OCI-LY7 (cell line): ENCODE results near the gene G6PC1. TPM values are rescaled to one million over a fixed set of nuclear protein-coding genes. Genes with fewer than 3 reads are reported as not detected.

Experiments used
- BruUV-seq: library from RNA; stranded (reverse); fragments of 400-500 nt; replicated peaks from 2 replicates; lab custom pipeline; 2021; lab: Mats Ljungman, UMichigan
- CTCF ChIA-PET: fragments of 300-600 bp; sonication (Branson Sonifier 250); formaldehyde crosslinking; loops from one replicate; lab custom pipeline; 2022; ENCODE audit warnings: antibody characterized with exemption; ENCODE audit not compliant: unreplicated experiment; lab: Charles Lee
- POLR2A ChIA-PET: fragments of 300-600 bp; sonication (Branson Sonifier 250); formaldehyde crosslinking; loops from one replicate; lab custom pipeline; 2022; ENCODE audit warnings: antibody characterized with exemption; lab: Charles Lee
- DNase-seq: peaks from one replicate; pipeline ENCODE4 v3.0.0-alpha.2; 2015; ENCODE audit warnings: low spot score
- H2AFZ ChIP-seq: fragments of 200-600 bp; sonication (generic), shearing (Covaris generic); 2 replicates; pipeline ENCODE4 v1.6.1; 2014; ENCODE audit warnings: mild to moderate bottlenecking, antibody characterized with exemption, low read length, moderate library complexity
- H3K27ac ChIP-seq: fragments of 200-600 bp; sonication (generic); 2 replicates; pipeline ENCODE4 v1.5.1; 2014; ENCODE audit warnings: mixed run types, low read depth, mild to moderate bottlenecking, moderate library complexity, low read length, inconsistent platforms; ENCODE audit not compliant: poor library complexity, severe bottlenecking
- H3K36me3 ChIP-seq: fragments of 200-600 bp; sonication (generic); 2 replicates; pipeline ENCODE4 v1.6.1; 2014; ENCODE audit warnings: mild to moderate bottlenecking, antibody characterized with exemption, low read length, moderate library complexity, mixed read lengths; ENCODE audit not compliant: insufficient read depth
- H3K4me1 ChIP-seq: fragments of 200-600 bp; sonication (generic); 2 replicates; pipeline ENCODE4 v1.5.1; 2014; ENCODE audit warnings: mild to moderate bottlenecking, low read length; ENCODE audit not compliant: insufficient read depth, poor library complexity, severe bottlenecking
- H3K4me2 ChIP-seq: fragments of 200-600 bp; sonication (generic); 2 replicates; pipeline ENCODE4 v1.6.1; 2014; ENCODE audit warnings: mild to moderate bottlenecking, low read length
- H3K4me3 ChIP-seq: fragments of 200-600 bp; sonication (generic); 2 replicates; pipeline ENCODE4 v1.5.1; 2014; ENCODE audit warnings: mild to moderate bottlenecking, low read depth, low read length; ENCODE audit not compliant: poor library complexity, severe bottlenecking
- H3K79me2 ChIP-seq: fragments of 200-600 bp; sonication (generic); 2 replicates; pipeline ENCODE4 v1.6.1; 2016; ENCODE audit warnings: low read depth, mild to moderate bottlenecking, low read length, moderate library complexity, mixed read lengths; ENCODE audit not compliant: insufficient read depth
- H3K9me2 ChIP-seq: fragments of 200-600 bp; sonication (generic); 2 replicates; pipeline ENCODE4 v1.6.1; 2016; ENCODE audit warnings: mild to moderate bottlenecking, low read length, mixed read lengths; ENCODE audit not compliant: insufficient read depth
- H3K9me3 ChIP-seq: fragments of 200-600 bp; sonication (generic); 2 replicates; pipeline ENCODE4 v1.6.1; 2014; ENCODE audit warnings: mild to moderate bottlenecking, mixed run types, low read length, mixed read lengths
- H4K20me1 ChIP-seq: fragments of 200-600 bp; sonication (generic); 2 replicates; pipeline ENCODE4 v1.6.1; 2014; ENCODE audit warnings: mild to moderate bottlenecking, antibody characterized with exemption, low read length, moderate library complexity, mixed read lengths; ENCODE audit not compliant: insufficient read depth
- CTCF ChIP-seq: fragments of 200-600 bp; sonication (generic); conservative IDR thresholded peaks from 2 replicates; pipeline ENCODE4 v1.5.1; 2014; ENCODE audit warnings: mild to moderate bottlenecking, antibody characterized with exemption, low read length, moderate library complexity, mixed read lengths
- EZH2phosphoT487 ChIP-seq: fragments of 200-600 bp; sonication (generic); IDR thresholded peaks from 2 replicates; pipeline ENCODE4 v1.6.1; 2018; ENCODE audit warnings: low read depth, borderline replicate concordance, mild to moderate bottlenecking, mixed run types, antibody characterized with exemption, low read length, moderate library complexity, mixed read lengths
- intact Hi-C: fragments of 100-400 bp; cut with micrococcal nuclease; formaldehyde crosslinking; loops from one replicate; pipeline ENCODE4 v1.10.0; 2022; ENCODE audit not compliant: unreplicated experiment
- total RNA-seq, 2 experiments: library from RNA; depleted of rRNA in 1 of 2; stranded (reverse); fragments of >200 nt in 1 of 2; shearing (Covaris generic) in 1 of 2; gene quantifications; 2 replicates each; pipeline ENCODE4 v1.2.3, GENCODE V29; 2014 to 2022

The G6PC1 gene
- total RNA-seq, 2 experiments from 2014 or later, result 1.1 to 1.9 TPM

- no peak for DNase-seq
- intact Hi-C loops, result no loop called here
- Histone ChIP-seq H3K27ac (no peak overlapping the region), H3K9me3 (no peaks in the 10 kb centered on the region), H3K36me3 (no peaks in the 10 kb centered on the region), H3K9me2 (no peaks in the 10 kb centered on the region), H2AFZ (no peak overlapping the region), H3K4me3 (no peak overlapping the region), H3K79me2 (no peaks in the 10 kb centered on the region), H3K4me2 (no peak overlapping the region), H4K20me1 (no peaks in the 10 kb centered on the region), H3K4me1 (no peaks in the 10 kb centered on the region)
- ChIA-PET CTCF (no interaction called here), POLR2A (interaction anchor here (0.7 kb wide), 1 partner anchor 41 kb away, joined by 4 read pairs; no protein-coding TSS in a partner anchor)
- BruUV-seq, result no TSS peak
- TF ChIP-seq EZH2phosphoT487 (no peak), CTCF (no peak)
Measured at GRCh38 chr17:42886283-42887176, 14.1 kb upstream of the G6PC1 start.

- TF ChIP-seq EZH2phosphoT487 (no peak), CTCF (no peak)
- H3K9me2 ChIP-seq, result no peaks in the 10 kb centered on the region
- intact Hi-C loops, result no loop called here
- no peaks in the 10 kb centered on the region for H3K79me2 ChIP-seq
- BruUV-seq, result no TSS peak
- peaks cover 6% of the 10 kb centered on the region for H3K4me1 ChIP-seq
- no peak overlapping the region for H3K27ac ChIP-seq
- no peaks in the 10 kb centered on the region for H4K20me1 ChIP-seq
- no peak overlapping the region for H2AFZ ChIP-seq
- no peak overlapping the region for H3K4me2 ChIP-seq
- H3K9me3 ChIP-seq, result no peaks in the 10 kb centered on the region
- CTCF ChIA-PET, result no interaction called here
- no peaks in the 10 kb centered on the region for H3K36me3 ChIP-seq
- POLR2A ChIA-PET, result interaction anchor here (0.6 to 1.9 kb wide), 2 partner anchors 9 to 11 kb away, joined by 5 read pairs; no protein-coding TSS in a partner anchor
- H3K4me3 ChIP-seq, result no peak overlapping the region
- no peak for DNase-seq
Measured at GRCh38 chr17:42889809-42890208, 10.8 kb upstream of the G6PC1 start.
